GM12874 (cell line): ENCODE measurements around the gene HOTAIR.

Experiments used
- TF ChIP-seq, protein P1 (sequence below): IDR thresholded peaks from 2 replicates; pipeline ENCODE4 v1.5.1; 2011; ENCODE audit warnings: low read depth, mild to moderate bottlenecking, control low read depth, low read length, moderate library complexity; ENCODE audit not compliant: insufficient read depth

HOTAIR gene

DNA sequence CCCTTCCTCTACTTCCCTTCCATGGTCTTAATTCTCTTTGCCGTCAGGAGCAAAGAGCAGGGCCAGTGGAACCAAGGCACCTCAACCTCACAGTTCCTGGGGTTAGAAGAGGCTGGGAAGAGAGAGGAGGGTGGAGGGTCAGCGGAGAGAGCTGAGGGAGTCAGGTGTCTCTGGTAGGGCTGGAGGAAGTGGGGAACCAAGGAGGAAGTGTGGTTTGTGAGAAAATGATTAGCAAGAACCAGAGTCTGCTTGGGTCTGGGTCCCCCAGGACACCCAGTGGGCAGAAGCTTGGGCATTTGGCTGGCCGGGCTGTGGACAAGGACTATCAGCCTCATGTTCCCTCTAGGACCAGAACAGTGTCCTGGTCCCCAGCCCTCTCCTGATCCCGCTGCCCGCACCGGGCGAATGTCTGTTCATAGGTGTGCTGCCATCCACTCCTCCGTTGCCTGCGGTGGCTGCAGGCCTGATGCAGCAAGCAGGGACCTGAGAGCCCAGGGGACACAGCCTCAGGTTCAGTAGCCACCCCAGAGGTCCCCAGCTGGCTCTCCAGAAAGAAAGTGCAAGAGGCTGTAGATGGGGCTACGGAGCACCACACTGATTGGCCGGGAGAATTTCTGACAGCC lies 17.7 kb downstream of the HOTAIR start:
- TF ChIP-seq, protein P1, sequence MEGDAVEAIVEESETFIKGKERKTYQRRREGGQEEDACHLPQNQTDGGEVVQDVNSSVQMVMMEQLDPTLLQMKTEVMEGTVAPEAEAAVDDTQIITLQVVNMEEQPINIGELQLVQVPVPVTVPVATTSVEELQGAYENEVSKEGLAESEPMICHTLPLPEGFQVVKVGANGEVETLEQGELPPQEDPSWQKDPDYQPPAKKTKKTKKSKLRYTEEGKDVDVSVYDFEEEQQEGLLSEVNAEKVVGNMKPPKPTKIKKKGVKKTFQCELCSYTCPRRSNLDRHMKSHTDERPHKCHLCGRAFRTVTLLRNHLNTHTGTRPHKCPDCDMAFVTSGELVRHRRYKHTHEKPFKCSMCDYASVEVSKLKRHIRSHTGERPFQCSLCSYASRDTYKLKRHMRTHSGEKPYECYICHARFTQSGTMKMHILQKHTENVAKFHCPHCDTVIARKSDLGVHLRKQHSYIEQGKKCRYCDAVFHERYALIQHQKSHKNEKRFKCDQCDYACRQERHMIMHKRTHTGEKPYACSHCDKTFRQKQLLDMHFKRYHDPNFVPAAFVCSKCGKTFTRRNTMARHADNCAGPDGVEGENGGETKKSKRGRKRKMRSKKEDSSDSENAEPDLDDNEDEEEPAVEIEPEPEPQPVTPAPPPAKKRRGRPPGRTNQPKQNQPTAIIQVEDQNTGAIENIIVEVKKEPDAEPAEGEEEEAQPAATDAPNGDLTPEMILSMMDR = no peak

DNA sequence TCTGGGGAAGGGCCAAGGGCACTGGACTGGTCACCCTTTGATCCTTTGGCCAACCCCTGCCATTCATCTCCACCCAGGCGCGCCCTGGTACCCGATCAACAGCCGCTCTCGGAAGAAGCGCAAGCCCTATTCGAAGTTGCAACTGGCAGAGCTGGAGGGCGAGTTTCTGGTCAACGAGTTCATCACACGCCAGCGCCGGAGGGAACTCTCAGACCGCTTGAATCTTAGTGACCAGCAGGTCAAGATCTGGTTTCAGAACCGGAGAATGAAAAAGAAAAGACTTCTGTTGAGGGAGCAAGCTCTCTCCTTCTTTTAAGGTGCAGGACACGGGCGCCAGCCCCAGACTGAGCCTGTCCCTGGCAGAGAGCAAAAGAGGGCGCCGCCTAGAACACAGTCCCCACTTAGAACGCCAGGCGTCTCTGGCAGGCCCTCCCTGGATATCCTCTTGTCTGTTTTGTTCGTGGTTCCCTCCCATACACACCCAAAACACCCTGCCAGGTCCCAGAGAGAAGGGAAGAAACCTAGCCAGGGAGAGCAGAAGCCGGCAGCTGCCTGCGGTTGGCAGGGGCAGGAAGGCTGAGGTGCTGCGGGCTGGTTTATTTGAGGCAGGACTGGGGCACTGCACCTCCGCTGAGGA lies 18.4 kb downstream of the HOTAIR start:
- TF ChIP-seq, protein P1 = no peak

DNA sequence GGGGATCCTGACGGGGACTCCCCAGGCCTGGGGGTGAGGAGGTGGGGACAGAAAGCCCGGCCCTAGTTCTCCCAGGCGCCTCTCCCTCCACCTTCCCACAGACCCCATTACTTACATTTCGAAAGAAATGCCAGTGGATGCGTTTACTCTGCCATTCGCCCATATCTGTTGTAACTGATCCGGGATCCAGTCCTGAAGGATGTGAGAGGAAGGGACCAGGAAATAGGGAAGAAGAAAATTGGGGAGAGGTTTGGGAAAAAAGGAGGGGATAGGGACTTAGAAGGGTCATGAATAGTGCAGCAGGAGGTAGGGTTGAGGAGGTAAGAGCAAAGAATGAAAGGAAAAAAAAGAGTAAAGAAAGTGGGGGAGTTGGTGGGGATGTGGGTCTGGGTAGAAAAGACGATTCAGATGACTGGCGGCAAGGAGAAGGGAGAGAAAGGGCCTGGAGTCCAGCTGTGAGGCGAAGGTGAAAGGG lies 18.9 kb downstream of the HOTAIR start:
- TF ChIP-seq, protein P1 = no peak

DNA sequence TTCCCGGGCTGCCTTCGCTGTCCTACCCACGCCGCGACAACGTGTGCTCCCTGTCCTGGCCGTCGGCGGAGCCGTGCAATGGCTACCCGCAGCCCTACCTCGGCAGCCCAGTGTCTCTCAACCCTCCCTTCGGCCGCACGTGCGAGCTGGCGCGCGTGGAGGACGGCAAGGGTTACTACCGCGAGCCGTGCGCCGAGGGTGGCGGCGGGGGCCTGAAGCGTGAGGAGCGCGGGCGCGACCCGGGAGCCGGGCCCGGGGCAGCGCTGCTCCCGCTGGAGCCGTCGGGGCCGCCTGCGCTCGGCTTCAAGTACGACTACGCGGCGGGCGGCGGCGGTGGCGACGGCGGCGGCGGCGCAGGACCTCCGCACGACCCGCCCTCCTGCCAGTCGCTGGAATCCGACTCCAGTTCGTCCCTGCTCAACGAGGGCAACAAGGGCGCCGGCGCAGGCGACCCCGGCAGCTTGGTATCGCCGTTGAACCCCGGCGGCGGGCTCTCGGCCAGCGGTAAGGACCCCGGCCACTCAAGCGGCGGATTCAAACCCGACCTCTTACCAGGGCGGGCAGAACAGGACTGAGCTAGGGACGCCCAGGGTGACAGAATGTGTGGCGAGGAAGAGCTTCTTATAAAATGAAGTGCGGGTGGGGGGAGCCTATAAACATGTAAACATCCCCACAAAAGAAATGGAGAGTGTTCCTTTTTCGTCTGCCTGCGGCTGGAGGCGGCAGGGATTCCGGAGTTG lies 19.5 kb downstream of the HOTAIR start:
- TF ChIP-seq, protein P1 = no peak

DNA sequence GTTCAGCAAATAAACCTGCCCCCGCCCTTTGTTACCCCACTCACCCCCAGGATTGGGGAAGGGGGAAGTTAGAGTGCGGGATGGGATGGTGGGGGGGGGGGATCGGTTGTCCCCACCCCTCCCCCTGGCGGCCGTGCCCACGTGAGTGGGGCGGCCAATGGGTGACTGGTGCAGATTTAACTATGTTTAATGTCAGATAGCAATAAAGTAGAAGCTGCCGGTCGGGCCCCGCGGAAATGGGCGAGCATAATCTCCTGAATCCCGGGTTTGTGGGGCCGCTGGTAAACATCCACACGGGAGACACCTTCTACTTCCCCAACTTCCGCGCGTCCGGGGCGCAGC lies 20.1 kb downstream of the HOTAIR start, which contains the start of gene HOXC12:
Gene HOXC12, plus strand, starts transcription at position 210 of the 342 bp plus-strand sequence. Its CDS starts 27 bp downstream, at position 237.
- TF ChIP-seq, protein P1 = no peak

DNA sequence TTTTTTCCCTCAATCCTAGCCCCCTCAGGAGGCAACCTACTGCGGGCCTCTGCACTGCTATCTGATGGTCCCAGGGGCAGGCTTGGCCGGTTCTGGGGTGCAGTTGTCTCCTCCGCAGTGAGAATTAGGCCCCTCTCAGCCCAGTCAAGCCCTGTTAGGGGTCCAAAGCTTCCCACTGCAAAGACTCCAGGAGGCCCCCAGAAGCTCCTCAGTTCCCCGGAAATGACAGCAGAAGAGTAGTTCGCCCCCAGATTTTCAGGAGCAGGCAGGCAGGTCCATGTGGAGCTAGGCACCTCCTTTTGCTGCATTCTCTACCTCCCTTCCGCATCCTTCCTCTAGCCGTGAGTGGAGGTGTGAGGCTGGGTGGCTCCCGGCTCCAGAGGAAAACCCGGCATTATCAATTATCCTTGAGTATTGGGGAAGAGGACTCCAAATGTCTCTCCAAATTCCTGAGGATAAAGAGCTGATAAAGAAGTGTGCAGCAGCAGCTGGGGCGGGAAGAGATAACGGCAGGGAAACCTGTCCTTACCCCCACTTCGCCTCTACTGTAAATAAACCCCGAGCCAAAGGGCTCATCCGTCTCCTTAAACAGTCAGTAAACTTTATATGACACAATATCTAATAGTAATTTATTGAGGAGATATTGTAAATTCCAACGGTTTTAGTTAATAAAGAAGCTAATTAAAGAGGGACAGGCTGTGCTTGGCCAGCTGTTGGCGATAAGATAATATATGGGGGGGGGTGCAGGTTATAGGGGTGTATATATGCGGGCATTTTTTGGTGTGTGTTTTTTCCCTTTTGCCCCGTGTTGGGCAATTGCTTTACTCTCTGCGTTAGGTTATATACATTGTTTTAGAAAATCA lies 20.7 kb downstream of the HOTAIR start:
- TF ChIP-seq, protein P1 = no peak
